Left lobe of liver (tissue), 2 donors: ENCODE measurements around the gene CAMKK2. TPM values are rescaled to one million over a fixed set of nuclear protein-coding genes. Genes with fewer than 3 reads are reported as not detected.

Experiments used
- ATAC-seq: fragments of 200-7000 bp; cut with Tn5 transposase; one replicate; pipeline ENCODE4 v1.9.1; 2020; ENCODE audit warnings: mild to moderate bottlenecking, moderate library complexity
- DNase-seq: peaks from one replicate; pipeline ENCODE4 v3.0.0-alpha.2; 2020; ENCODE audit warnings: low spot score
- total RNA-seq: library from RNA; stranded (reverse); gene quantifications from one replicate; pipeline ENCODE4 v1.2.1, GENCODE V29; 2021
- donor health status: DM: no; HTN: no; CAD: no; lungs with moderate emphysema.
- donor health status: DM: no; HTN: yes; CAD: no.

The CAMKK2 gene
- total RNA-seq, 1 donor from 2014 or later, result 28.8 TPM

DNA sequence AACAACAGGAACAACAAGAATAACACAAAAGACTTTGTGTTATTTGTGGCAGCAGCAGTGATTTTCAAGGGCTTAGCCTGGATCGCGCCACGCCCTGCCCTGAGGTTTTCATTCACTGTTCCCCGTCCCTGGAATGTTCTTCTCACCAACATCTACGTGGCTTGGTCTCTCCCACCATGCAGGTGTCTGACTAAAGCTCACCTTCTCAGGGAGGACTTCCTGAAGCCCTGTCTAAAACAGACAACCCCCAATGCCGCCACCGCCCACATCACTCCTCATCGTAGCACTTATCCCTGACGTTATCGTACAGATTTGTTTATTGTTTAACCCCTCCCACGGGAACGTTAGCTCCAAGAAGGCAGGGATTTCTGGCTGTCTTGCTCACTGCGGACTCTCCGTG, 46.1 kb downstream of the CAMKK2 start:
- ATAC-seq (no peak), DNase-seq (no peak)

DNA sequence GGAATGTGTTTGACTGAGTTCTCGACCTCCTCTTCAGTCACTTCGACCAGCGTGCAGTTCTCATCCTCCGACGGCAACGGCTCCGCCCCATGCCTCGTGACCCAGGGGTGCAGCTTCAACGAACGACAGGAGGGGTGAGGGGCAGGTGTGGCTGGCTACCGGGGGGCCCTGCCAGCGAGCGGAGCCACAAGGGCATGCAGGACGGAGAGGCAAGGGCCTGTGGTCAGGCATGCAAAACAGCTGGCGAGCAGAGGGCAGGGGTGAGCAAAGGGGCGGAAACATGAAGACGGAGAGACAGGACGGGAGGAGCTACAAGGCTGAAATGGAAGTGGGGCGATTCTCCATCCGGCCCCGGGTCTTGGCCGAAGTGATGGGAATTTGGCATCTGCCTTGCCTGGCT, 47.9 kb downstream of the CAMKK2 start:
- no peak for DNase-seq
- ATAC-seq, result no peak

DNA sequence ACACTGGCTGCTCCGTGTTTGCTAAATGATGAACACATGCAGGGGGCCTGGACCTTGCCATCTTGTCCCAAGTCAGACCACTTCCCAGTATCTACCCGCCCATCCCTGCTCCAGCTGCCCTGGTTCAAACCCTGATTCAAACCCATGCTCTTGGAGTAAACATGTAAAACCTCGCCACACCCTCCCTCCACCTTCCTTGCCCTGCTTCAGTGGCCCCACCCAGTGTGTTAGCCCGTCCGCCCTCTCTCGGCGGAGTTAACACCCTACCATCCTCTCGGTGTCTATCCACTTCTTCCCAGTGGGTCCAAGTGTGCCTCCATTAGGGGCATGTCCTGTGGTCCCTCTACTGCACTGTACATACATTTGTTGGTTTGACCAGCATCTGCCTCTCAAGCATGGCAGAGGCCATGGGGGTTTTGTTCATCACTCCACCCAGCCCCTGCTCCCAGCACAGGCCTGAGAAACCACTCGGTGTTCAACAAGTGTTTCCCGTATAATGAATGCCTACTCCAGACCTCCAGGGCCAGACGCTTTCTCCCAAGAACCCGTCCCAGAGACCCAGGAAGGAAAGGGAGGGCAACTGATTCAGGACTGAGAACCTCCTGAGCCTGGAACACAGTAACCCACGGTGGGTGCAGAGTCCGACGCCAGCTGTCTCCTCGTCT, 49.5 kb downstream of the CAMKK2 start:
- DNase-seq (no peak), ATAC-seq (no peak)

DNA sequence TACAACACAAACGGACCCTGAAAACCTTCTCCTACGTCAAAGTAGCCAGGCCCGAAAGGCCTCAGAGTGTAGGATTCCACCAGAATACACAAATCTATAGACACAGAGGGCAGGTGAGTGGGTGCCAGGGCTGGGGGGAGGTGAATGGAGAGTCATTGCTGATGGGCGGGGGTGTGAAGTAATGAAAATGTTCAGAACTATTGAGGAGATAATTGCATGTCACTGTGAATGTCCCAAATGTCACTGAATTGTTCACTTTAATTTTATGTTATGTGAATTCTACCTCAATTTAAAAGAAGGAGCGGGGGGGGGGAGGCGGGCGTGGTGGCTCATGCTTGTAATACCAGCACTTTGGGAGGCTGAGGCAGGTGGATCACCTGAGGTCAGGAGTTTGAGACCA, 50.6 kb downstream of the CAMKK2 start:
- no peak for DNase-seq
- ATAC-seq, result no peak

DNA sequence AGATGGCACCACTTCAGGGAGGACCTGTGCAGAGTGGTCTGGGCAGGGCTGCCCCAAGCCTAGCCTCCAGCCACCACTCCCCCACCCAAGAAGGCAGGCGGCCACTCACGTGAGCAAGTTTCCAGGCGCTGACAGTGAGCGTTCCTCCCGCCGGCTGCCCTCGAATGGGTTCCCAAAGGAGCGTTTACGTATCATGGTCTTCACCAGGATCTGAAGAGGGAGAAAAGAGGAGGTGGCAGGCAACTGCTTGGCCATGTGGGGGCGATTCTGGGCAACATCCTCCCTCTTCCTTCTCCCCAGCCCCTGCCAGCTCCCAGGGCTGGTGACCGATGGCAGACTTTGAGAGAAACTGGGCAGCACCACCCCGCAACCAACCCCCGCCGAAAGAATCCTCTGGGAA, 51.5 kb downstream of the CAMKK2 start:
- ATAC-seq (no peak), DNase-seq (no peak)

DNA sequence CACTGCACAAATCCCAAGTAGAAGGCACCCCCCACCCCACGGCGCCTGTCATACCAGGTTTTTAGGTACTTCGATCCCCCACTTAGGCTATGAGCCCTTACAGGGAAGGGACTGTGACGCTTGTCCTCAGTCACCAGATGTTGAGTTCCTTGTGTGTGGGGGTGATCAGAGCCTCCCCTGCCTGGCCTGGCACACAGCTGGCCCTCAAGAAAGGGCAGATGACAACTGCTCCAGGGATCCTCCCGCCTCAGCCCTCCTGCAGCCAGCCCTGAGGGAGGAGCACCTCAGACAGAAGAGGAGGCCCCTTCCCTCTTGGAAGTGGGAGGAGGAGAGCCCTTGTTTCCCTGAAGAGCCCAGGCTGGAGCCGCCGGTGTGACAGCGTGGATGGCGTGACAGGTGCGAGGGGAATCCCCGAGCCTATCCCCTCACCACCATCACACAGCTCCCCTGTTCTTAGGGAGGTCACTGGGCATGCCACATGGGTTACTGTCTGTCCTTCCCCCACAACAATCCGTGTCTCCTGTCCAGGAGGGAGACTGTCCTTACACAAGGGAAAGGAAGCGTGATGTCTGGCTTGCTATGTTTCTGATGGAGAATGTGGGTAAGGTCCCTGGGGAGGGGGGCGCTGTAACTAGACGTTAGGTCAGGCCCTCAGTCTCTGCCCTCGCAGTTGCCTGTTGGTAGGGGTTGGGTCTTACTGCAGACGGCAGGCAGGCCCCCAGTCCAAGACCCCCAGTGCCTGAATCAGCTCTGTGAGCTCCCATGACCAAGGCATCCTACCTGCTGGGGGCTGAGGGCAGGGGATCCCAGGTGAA, 55.1 kb downstream of the CAMKK2 start:
- DNase-seq, result no peak
- ATAC-seq, result no peak

DNA sequence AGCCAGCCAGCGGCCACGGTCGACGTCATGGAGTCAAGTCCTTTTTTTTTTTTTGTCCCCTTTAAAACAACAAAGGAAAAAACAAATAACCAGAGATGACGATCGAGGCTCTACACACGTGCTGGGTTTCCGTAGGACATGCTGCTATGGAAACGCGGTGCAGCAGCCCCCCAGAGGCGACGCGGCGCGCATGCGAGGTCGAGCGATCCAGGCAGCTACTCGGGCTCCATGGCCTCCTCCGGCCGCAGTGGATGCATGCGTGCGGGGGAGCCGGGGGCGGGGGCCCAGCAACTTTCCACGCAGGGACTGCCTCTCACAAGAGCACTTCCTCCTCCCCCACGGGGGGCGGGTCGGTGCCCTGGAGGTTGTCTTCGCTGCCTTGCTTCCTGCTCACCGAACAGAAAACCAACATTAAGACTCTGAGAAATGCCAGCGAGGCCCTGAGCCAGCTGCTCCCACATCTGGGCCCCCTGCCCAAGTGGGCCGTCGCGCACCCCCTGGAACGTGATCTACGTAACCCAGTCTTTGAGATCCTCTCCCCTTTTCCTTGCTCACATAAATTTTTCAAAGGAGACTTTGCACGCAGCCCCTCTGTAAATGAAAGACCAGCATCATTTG, 55.9 kb downstream of the CAMKK2 start:
- peak; percentile 11 for ATAC-seq
- DNase-seq, result peak; percentile 62

DNA sequence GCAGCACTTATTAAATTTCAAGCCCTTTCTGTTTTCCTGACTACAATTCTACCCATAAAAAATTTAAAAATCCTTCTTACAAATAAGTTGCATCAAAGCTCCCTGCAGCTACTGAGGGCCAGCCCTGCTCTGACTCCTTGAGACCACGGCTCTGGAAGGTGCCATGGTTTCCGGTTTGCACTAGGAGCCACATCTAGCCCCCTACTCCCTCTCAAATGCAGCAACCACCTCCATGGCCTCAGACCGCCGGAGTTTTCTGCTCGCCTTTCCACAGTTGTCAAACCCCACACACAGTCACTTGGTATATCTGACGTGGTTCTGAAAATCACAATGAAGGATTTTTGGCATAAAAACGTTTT, 56.5 kb downstream of the CAMKK2 start:
- no peak for ATAC-seq

DNA sequence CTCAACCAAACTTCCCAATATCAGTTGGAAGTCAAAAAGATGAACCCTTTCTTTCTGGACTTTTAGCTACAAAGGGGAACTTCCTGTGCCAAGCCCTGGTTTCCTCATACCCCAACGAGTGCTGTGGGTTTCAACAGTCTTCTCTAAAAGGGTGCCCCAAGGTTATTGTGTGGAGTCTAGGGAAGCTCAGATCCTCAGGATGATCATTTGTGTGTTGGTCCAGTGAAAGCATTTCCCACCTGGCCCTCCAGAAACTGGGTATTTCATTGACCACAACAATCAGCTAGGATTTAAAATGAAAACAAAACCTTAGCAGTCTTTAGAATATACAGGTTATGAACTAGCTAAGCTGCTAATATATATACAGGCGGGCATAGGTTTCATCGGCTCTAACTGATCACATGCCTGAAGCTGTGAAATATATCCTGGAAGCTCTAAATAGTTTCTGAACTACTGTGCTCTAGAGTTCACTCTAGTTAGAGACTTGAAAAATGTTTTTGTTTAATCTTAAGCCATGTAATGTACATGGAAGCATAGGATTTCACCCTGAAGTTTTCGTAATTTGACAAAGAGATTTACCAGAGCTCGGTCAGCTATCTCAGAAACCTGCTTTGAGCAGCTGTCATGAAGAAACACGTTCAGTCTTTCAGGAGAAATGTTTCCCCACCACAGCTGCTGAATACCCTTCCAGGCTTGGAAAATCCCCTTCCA, 57.0 kb downstream of the CAMKK2 start:
- DNase-seq (no peak), ATAC-seq (no peak)

More for the DNA sequence above, 56.5 kb downstream of the CAMKK2 start:
- DNase-seq, result no peak

DNA sequence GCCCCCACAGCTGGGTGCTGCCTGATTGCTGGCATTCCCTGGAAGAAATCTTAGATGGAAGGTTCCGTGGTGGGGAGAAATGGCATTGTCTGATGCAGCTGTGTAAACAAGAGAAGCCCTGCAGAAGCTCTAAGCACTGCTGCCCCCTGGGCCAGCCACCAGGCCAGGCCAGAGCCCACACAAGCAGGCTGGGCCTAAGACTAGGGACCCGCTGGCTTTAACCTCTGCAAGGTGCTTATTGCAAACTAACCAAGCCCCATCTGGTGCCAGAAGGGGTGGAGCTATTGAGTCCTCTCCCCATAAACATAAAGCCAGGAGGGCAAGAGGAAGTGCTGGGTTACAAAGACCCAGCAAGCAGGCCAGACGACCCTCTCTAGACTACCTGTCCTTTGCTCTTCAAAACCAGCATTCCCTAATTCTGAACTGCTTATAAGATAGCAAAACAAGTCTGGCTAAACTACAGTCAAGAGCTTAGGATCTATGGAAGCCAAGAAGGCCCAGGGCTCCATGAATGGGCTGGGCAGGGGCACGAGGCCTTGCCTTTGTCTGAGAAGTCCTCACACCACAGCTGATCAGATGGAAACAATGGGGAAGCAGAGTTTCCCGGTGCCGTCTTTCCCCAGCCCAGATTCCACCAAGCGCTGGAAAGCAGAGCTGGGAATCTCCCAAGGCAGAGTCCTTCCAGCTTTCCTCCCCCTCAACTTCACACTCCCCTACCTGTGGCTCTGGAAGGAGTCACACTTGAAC, 57.7 kb downstream of the CAMKK2 start:
- peak; percentile 3 for ATAC-seq
- no peak for DNase-seq

DNA sequence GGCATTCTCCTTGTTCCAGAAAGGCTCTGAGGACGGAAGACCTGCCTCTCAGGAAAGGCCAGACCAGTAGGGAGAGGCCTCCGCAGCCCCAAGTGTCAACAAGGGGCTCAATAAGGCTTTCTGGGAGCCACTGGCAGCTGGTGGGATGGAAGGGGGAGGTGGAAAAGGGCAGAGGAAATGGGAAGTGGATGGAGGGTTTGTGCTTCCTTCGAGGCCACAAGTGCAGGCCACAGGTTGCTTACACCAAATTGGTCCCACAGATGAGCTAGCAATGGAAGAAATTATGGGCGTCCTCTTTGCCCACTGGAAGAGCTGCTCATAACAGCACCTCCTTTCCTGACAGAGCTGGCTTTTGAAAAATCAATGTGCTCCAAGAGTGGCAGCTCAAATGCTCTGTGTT, 58.4 kb downstream of the CAMKK2 start:
- DNase-seq (no peak), ATAC-seq (no peak)

DNA sequence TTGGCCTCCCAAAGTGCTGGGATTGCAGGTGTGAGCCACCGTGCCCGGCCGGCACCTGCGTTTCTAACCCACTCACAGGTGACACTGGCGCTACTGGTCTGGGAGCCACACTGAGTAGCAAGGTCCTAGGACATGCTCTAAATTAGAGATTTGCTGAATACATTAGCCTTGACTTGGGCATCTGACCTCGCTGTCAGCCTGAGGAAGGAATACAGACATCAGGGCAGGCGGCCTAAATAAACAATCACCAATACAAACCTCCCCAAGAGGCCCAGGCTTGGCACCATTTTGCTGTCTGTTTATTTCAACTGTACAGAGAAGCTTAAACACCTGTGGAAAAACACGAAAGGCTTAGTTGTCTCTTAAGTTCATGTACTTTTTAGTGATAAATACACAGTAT, 59.1 kb downstream of the CAMKK2 start:
- DNase-seq (peak; percentile 64), ATAC-seq (peak; percentile 76)

DNA sequence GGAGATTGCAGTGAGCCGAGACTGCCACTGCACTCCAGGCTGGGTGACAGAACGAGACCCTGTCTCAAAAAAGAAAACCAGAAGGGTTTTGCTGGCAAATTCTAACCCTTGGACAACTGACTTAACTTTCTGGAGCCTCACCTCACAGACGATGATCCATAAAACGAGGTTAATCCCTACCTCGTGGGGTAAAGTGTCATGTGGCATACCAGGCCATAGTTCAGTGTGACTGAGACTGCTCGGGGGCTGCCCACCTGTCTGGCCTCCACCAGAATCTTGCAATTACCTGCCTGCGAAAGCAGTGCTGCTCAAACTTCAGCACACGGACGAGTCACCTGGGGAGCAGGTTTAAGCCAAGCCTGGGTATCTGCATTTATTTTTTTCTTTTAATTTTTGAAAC, 59.7 kb downstream of the CAMKK2 start:
- no peak for ATAC-seq
- DNase-seq, result no peak

DNA sequence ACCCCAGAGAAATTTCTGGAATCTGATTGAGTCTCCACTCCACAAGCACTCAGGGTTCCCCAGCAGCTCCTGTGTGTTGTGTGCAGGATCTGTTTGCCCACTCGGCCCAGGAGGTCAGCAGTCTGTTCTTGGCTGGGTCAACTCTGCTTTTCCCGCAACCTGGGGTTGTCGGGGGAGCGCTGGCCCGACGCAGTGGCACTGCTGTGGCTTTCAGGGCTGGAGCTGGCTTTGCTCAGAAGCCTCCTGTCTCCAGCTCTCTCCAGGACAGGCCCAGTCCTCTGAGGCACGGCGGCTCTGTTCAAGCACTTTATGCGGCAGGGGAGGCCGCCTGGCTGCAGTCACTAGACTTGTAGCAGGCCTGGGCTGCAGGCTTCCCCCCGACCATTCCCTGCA, 62.9 kb downstream of the CAMKK2 start:
- DNase-seq, result no peak
- ATAC-seq, result no peak

DNA sequence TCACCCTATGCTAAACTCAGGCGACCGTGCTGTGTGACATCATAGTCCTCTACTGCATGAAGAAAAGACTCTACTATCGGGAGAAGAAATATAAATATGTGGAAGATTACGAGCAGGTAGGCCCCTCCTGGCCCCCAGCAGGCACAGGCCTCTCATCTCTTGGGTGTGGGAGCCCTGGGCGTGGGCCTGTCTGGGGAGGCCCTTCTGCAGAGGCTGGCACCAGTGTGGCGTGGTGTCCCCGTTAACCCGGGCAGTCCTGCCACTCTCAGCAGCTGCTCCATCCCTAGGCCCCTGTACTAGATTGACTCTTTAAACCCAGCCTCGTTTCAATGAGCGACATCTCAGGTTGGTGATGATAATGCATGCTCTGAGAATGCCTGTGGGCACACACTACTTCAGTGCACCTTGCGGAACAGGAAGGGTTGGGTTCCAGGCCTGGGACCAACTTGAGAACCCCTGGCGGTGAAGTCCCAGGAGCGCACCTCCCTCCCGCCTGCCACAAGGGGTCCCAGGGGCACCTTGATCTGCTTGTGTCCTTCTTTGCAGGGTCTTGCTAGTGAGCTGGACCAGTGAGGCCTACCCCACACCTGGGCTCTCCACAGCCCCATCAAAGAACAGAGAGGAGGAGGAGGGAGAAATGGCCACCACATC, 63.4 kb downstream of the CAMKK2 start:
- DNase-seq (no peak), ATAC-seq (no peak)

DNA sequence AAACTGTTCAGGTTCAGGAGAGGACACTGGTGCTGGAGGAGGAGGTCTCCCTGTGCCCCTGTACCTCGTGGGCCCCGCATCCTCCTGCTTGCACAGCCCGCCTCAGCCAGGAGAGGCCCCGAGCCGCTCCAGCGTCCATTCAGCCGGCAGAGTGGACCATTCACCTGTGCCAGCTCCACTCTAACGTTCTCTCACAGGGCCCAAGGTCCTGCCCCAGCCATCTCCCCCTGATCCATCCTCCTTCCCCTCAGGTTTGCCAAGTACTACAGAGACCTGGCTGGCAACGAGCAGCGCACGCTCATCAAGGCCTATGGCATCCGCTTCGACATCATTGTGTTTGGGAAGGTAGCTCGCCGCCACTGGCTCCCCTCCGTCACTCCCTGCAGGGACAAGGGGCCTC, 64.3 kb downstream of the CAMKK2 start:
- DNase-seq, result no peak
- ATAC-seq, result no peak

DNA sequence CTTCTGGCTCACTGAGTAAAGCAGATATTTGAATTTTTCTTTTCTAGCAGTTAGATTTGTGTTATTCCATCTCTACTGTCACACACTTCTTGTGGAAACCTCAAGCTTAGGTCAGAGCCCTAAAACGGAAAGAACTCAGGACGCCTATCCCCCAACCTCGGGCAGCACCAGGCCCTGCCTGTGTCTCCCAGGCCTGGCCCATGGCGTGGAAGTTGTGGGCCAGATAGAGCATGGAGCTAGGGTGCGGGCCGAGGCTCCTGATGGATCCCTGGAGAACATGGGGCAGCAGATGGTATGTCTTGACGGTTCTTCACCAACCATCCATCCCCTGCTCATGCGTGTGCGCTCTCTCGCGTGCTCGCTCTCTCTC, 66.0 kb downstream of the CAMKK2 start:
- DNase-seq (no peak), ATAC-seq (no peak)

DNA sequence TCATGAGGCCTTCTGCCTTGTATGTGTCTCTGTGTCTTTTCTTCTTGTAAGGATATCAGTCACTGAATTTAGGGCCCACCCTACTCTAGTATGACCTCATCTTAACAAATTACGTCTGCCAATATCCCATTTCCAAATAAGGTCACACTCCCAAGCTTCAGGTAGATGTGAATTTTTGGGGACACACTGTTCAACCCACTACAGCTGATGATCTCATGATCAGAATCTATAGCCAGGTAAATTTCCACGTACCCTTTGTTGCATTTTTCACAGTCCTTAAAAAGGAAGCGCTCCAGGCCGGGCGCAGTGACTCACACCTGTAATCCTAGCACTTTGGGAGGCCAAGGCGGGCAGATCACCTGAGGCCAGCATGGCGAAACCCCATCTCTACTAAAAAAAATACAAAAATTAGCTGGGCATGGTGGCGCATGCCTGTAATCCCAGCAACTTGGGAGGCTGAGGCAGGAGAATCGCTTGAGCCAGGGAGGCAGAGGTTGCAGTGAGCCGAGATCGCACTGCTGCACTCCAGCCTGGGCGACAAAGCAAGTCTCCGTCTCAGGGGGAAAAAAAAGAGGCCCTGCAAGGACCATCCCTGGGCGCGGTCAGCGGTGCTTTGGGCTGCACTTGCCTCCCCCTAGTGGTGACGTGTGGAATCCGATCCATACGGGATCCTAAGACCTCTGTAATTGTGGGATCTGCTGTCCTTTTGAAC, 66.5 kb downstream of the CAMKK2 start:
- ATAC-seq, result peak; percentile 78
- DNase-seq, result peak; percentile 67

DNA sequence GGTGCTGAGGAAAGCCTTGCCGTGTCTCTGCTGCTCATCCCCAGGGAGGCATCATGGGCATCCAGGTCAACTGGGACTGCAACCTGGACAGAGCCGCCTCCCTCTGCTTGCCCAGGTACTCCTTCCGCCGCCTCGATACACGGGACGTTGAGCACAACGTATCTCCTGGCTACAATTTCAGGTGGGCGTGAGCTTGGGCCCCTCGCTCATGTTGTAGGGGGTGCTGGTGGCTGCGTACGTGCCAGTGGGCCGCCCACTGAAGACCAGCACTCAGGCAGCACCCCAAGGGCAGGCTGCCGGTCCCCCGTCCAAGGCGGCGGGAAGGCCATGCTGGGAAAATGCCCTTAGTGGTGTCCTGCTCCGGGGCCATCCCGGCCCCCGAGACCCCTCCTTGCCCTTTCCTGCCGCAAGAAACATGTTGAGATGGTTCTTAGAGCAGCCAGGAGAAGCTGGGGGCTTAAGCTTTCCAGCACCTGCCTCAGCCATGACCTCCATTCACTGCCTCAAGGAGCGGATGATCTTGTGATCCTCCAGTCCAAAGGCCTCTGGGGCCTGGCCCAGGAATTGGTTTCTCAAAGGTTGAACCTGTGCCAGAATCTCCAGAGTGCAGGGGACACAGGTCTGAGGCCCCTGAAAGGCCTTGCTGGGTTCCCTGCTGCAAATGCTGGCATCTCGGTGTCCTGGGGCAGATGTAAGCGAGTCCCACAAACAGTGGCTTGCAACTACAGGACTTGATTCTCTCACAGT, 67.4 kb downstream of the CAMKK2 start:
- no peak for ATAC-seq

More for the DNA sequence above, 67.4 kb downstream of the CAMKK2 start:
- DNase-seq, result no peak
